HG03280 (cell line): ENCODE results near the gene SCO1.
"Not testable (repeated sequence)": the region's sequence is repeated elsewhere in the genome, so short reads cannot be mapped to it uniquely, and the experiment has no call there.

Experiments
- ATAC-seq: cut with Tn5 transposase; IDR thresholded peaks from one replicate; pipeline ENCODE4 v1.9.1; 2021; ENCODE audit warnings: mild to moderate bottlenecking, moderate library complexity; ENCODE audit not compliant: unreplicated experiment

SCO1 gene

DNA sequence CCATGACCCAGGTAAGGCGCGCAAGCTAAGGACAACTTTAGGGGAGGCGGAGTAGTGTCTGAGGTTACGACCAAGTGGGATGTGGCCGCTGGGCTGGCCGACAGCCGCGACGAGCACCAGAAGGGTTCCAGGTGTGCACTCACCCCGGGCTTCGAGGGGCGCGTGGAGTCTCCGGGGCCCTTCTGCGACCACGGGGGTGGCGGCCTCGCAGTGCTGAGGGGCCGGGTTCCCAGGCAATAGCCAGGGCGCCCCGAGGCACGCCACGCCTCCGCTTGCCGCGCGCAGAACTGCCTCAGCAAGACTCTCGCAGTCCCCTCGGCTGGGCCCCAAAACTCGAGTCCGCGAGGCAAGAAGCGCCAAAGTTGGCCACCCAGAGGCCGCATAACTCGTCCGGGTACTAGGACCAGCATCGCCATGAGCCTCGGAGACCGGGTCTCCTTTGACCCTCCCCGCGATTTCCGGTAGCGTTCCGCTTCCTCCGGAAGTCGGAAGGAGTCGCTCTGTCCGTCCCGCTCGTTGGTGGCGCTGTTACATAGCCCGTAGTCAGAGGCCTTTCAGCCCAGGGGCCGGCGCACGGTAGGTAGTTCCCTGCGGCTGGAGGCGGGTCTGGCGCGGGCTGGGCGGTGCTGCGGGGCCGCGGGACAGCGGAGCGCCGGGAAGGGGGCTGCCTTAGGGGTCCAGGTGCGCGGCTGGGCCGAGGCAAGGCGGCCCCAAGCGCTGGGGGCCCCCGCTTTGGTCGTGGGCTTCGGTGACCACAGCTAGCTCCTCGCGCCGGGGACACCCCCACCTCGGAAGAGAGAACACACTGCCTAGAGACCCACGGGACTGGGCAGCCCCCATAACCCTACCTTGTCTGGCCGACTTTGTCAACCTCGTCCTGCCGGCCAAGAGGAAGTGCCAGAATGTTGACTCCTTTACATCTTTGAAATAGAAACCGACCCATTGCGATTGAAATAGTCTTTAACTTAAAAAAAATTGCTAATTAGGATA is at the start of gene SCO1, which contains the start of gene ADPRM:
SCO1 (minus strand) TSS at position 442 of the 990 bp plus-strand sequence; CDS start at position 416, 26 bp downstream.
ADPRM (plus strand) TSS at position 503 of the 990 bp plus-strand sequence. CDS start 7,333 bp downstream, outside the sequence.
- peak; percentile 97 for ATAC-seq

DNA sequence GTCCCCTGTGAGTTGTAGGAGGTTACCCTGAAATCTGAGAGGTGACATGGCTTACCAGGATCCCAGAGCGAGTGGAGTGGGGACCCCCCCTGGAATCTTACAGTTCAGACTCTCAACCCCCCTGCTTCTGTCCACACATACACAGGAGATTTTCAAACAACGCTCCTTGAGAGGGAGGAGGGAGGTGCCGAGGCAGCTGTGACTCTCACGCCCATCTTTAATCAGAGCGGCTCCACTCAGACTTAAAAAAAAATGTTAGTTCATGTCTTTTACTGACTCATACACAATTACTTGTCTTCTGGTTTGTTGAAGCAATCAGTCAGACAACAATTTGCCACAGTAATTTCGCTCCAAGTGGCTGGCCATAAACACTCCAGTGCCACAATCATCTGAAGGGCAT is 47.9 kb upstream of the SCO1 start:
- ATAC-seq: no peak

DNA sequence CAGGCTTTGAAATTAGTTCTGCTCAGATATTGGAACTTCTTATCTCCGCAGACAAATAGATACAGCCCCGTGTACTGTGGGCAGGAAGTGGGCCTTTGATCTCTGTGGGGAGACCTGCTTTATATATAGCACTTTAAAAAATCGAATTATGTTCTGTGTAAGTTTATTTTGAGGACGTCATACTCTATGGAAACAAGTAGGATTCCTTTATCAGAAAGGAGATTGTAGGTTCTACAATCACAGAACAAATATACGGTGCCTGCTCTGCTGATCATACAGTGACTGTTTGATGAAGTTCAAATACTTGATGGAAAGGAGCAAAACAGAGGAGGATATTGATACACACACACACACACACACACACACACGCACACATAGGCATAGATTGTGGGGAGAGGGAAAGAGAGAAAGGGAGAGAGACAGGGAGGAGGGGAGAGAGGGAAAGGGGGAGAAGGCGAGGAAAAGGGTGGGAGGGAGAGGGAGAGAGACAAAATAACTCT is 47.2 kb upstream of the SCO1 start:
- ATAC-seq: no peak

DNA sequence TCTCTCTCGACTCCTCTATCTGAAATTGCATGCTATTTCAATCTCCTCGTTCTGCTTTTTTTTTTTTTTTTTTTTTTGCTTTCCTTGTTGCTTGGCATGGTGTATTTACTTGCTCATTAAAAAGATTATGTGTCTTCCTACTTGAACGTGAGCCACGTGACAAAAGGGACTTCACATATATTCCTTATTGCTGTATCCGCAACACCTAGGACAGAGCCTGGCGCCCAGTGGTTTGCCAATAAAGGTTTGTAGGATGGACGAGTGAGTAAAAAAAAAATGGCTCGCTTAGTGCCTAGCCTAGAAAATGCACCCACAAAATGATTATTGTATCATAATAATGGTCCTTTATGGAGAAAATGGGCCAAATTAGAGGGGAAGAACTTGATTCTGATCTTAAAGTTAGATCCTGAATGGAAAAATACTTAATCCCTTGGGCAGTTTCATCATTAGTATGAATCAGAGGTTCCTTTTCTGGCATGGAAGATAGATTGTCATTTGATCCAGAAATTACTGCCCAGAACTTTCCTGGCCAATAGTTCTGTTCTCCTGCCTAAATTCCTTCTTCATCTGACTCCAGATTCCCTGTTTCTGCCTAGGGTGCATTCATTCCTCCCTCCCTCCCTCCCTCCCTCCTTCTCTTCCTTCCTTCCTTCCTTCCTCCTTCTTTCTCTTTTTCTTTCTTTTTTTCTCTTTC is 46.1 kb upstream of the SCO1 start:
- ATAC-seq: no peak

DNA sequence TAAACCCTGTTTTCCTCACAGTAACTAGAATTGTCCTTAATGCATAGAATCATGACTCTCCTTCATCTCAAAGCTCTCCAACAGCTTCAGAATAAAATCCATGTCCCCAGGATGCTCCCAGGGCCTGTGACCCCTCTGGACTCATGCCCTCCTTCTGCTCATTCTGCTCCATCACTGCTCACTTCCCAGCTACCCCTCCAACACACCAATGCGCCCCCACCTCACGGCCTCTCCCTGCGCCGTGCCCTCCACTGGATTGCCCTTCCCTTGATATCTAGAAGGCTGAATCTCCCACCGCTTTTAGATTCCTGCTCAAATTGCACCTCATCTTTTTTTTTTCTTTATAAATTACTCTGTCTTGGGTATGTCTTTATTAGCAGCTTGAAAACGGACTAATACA is 45.1 kb upstream of the SCO1 start:
- no peak for ATAC-seq

DNA sequence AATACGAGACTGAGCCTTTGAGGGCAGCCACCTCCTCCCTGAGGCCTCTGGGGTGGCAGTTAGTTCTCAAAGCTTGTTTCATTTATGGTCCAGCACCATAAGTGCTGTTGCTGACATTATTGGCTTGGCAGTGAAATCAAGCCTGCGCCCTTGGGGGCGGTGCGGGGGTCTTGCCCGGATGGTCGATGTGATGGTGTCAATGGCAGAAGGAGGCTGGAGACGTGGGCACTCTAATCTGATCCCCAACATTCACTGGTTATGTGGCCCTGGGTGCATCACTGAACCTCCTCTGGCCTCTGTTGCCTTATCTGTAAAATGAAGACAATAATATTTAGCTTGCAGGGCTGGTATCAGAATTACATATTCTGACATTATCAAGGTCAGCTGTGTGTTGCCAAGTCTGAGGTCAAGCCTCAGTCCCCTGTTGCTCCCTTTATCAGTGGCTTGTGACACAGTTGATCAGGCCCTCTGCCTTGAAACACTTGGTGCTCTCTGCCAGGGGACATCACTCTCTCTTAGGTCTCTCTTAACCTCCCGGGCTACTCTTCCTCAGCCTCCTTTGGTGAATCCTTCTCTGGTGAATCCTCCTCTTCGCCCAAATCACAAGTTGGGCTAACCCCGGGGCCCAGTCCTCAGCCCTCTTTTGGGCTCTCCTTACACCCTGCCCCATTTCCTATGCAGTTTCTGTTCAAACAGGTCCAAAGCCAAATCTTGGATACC is 44.2 kb upstream of the SCO1 start:
- no peak for ATAC-seq

DNA sequence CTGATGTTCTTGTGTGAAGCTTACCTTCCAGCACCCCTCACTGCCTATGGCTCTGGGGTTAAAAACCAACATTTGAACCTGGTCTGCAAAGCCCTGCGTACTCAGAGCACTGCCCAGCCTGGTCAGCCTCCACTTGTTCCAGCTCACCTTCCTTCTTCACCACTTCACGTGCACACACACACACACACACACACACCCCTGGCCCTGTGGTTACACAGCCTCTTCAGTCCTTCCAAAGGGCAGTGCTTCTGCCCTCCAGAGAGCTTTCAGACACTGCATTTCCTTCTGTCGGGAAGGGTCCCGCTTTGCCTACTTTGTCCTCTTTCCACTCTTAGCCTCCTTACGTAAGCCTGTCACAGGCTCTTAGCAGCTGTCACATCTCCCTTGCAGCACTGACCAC is 42.1 kb upstream of the SCO1 start:
- no peak for ATAC-seq

DNA sequence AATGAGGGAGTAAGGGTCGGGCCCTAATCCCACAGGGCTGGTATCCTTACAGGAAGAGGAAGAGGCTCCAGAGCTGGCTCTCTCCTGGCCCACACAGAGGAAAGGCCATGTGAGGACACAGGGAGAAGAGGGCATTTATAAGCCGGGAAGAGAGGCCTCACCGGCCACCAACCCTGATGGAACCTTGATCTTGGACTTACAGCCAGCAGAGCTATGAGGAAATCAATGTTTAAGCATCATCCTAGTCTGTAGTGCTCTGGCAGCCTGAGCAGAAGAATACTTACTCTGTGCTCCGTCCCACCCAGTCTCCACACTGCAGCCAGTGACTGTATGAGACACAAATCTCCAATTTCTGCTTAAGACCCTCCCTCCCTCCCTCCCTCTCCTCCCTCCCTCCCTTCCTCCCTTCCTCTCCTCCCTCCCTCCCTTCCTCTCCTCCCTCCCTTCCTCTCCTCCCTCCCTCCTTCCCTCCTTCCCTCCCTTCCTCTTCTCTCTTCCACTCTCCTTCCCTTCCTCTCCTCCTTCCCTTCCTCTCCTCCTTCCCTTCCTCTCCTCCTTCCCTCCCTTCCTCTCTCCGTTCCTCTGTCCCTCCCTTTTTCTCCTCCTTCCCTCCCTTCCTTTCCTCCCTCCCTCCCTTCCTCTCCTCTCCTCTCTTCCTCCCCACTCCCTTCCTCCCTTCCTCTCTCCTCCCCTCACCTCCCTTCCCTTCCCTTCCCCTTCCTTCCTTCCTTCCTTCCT is 41.4 kb upstream of the SCO1 start:
- ATAC-seq: no peak

DNA sequence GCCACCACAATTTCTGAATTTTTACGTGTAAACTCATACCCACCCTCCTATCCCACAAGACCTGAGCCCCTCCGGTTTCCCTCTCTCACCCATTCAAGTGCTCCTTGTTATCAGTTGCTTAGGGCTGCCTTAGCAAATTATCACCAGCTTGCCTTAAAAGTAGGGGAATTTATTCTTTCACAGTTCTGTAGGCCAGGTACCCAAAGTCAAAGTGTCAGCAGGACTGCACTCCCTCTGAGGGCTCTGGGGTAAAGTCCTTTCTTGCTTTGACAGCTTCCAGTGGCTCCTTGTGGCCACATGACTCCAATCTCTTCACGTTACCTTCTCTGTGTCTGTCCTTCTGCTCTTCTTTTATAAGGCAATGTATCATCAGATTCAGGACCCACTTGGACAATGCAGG is 40.4 kb upstream of the SCO1 start:
- no peak for ATAC-seq

DNA sequence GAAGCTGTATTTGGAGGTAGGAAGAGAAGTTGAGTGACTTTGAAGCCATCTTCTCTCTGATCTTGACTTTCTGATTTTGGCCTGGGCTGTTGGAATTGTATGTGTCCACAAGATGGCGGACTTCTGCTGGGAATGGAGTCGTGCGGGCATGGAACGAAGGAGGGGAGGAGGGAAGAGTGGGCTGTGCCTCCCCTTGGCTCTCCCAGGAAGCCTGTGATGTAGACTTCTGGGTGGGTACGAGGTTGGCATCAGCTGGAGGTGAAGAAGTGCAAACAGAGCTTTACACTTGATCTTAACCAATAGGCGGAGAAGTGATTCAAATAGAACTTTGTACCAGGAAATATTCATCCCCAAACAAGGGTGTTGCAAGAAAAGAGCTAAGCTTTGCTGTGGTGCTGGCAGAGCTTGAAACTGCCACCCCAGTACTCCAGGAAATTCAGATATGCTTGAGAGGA is 39.9 kb upstream of the SCO1 start:
- no peak for ATAC-seq

DNA sequence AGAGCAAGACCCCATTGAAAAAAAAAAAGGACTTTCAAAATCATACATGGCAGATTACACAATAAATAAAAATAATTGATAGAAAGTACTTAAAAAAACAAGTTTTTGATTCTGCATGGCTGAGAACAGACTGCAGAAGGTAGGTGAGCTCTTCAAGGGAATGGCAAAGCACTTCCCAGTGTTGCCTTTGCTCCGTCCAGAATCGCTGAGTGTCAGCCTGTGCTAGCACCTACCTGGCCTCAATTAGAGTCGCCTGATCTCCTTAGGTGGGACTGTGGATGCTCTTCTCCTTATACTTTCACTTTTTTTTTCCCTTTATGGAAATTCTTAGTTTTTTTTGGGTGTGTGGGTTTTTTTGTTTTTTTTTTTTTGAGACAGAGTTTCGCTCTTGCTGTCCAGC is 38.5 kb upstream of the SCO1 start:
- ATAC-seq: no peak

DNA sequence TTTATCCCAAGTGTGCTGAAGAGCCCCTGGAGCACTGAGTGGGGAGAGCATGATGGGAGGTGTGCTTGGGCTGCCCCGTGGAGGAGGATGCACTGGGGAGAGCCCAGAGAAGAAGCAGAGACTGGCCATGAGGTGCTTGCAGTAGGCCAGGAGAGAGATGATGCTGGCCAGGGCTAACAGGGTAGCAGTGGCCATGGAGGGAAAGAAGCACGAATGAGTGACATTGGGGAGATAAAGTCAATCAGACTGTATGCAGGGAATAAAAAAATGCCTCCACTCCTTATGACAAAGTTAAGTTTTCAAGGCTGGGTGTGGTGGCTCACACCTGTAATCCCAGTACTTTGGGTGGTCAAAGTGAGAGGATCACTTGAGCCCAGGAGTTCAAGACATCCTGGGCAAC is 37.9 kb upstream of the SCO1 start:
- ATAC-seq: no peak

DNA sequence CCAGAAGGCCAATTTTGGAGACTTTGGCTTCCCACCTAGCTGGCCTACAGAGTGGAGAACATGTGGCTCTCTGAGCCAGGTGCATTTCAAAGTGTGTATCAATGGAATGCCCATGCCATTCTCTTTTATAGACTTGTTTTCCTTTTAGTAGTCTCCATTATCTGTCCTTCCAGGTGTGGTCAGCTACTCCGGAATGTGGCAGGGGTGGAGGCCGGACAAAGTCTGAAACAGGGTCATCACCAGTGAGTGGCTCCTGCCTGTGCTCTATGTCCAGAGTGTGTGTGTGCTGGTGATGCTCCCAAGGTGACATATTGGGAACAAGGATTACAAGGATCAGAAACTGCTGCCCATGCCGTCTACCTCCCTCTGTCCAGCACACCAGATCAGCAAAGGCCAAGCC is 36.3 kb upstream of the SCO1 start:
- no peak for ATAC-seq

DNA sequence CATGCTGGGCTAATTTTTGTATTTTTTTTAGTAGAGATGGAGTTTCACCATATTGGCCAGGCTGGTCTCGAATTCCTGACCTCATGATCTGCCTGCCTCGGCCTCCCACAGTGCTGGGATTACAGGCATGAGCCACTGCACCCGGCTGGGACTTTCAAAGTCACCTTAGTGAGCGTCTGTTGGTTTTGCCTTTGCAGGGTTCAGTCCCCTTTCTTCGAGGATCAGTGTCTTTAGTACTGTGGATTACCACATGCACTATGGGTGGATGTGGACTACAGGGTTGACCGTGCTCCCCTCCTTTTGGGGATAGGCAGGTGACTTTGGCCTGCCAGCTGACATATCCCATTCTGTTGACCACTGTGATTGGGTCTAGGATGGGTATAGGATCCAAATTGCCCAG is 34.8 kb upstream of the SCO1 start:
- ATAC-seq: not testable (repeated sequence)

DNA sequence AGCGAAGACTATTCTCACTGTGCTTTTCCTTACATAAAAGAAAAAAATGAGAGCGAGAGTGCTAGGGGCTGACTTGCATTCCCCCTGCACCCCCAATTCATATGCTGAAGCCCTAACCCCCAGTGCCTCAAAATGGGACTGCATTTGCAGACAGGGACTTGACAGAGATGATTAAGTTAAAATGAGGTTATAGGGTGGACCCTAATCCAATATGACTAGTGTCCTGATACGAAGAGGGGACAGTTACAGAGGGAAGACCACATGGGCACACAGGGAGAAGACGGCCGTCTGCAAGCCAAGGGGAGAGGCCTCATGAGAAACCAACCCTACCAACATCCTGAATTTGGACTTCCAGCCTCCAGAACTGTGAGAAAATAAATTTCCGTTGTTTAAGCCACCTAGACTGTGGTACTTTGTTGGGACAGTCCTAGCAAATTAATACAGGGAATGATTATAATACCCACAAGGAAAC is 34.1 kb upstream of the SCO1 start:
- no peak for ATAC-seq

DNA sequence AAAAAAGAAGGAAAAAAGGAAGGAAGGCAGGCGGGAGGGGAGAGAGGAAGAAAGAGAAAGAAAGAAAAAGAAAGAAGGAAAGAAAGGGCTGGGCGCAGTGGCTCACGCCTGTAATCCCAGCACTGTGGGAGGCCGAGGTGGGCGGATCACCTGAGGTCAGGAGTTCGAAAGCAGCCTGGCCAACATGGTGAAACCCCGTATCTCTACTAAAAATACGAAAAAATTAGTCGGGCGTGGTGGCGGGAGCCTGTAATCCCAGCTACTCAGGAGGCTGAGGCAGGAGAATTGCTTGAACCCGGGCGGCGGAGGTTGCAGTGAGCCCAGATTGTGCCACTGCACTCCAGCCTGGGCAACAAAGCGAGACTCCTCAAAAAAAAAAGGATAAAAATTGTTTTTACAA is 32.9 kb upstream of the SCO1 start:
- not testable (repeated sequence) for ATAC-seq

DNA sequence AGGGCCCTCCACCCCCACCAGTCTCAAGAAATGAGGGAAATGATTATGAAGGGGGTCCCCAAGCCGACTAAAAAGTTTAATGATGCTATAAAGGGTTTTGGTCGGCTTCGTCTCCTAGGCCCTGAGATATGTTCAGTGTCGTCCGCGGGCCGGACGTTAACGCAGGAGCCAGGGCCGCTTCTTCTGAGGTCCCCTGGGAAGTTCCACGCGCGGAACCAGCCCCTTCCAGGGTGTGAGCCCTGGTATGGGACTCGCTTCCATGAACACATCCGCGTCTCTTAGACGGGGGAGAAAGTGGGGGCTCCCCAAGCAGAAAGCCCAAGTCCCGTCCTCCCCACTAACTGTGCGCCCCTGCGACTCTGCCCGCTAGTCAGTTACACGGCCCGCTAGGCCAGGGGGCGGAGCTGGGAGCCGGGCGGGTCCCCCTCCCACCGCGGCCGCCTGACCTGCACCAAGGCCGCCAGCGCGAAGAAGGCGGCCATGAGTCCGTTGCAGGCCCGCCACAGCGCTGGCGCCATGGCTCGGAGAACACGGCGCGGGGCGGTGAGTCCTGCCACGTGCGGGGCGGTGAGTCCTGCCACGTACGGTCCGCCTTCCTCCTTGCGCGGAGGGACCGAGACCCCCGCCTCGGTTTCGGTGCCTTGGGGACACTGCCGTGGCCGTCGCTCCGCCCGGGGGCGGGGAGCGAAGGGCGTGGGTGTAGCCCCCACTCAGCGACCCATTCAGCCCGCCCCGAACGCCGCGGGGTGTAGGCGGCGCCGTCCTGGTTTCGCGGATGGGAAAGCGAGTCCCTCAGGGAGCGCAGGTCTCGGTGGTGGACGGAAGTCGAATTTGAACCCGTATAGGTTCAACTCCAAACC is 32.2 kb upstream of the SCO1 start, which contains the start of gene TMEM220:
TMEM220 (minus strand) TSS at position 690 of the 860 bp plus-strand sequence; CDS start at position 518, 172 bp downstream.
- no peak for ATAC-seq

DNA sequence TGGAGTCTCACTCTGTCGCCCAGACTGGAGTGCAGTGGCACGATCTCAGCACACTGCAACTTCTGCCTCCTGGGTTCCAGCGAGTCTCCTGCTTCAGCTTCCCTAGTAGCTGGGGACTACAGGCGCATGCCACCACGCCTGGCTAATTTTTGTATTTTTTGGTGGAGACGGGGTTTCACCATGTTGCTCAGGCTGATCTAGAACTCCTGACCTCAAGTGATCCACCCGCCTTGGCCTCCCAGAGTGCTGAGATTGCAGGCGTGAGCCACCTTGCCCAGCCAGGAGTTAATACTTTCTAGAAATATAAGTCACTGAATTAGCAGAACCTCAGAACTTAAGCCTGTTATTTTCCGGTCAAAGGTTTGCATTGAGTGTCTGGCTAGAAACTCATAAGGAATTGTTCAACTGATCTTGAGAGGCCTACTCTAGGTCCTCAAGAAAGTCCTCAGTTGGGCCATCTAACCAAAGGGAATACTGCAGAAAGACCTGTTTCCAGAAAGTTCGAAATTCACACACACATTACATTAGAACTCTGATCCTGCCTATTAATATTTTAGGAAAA is 31.1 kb upstream of the SCO1 start:
- no peak for ATAC-seq

DNA sequence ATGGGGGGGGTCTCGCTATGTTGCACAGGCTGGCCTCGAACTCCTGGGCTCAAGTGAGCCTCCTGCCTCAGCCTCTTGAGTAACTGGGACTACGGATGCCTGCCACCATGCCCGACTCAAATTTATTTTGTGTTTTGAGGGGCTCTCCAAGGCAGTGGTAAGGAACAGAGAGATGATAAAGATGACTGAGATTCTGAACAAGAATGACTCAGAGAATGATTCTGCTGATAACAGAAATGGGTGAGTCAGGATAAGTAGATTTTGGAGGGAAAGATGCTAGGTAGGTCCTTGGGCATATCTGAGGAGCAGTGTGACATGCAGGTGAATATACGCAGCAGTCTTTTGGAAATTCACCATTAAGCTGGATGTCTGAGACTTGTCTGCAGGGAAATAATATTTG is 29.9 kb upstream of the SCO1 start:
- no peak for ATAC-seq
